HG03442 (cell line): ENCODE measurements around the gene PPP2R5C.
"Not testable (repeated sequence)": the region's sequence is repeated elsewhere in the genome, so short reads cannot be mapped to it uniquely, and the experiment has no call there.

Source experiments
- ATAC-seq: cut with Tn5 transposase; IDR thresholded peaks from one replicate; pipeline ENCODE4 v1.9.1; 2021; ENCODE audit warnings: mild to moderate bottlenecking, moderate library complexity; ENCODE audit not compliant: unreplicated experiment

PPP2R5C gene

DNA sequence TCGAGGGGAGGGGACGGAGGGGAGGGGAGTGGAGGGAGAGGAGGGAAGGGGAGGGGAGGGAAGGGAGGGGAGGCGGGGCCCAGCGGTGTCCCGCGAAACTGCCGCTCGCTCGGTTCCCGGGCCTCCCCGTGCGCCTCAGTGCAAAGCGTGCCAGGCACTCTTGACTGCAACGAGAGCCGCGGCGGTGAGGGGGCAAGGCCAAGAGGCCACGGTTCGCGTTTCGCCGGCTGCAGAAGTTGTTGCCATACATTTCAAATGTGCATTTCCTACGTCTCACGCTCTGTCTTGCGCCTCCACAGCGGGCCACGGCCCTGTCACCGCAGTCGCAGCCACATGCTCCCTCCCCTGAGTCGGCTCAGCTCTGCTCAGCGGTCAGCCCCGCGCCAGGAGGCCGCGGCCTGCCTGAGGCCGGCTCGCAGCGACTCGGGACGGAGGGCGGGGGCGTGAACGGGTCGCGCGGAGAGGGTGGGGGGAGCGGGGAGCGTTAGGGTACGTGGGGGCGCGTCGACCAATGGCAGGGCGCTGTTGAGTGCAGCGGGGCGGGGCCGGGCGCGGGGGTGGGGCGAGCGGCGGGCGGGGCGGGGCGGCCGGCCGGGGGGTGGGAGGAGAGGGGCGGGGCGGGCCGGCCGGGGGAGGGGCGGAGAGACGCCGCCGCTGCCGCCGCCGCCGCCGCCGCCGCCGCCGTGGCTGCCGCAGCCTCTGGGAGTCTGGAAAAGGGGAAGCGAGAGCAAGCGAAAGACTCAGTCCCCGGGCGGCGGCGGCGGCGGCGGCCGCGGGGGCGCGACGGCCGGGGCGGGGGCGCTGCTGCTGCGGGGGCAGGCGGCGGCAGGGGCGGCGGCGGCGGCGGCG, at the start of gene PPP2R5C:
TSS of gene PPP2R5C (plus strand) at position 678 of the 849 bp plus-strand sequence. CDS start 185 bp downstream, outside the sequence.
- peak; percentile 53 for ATAC-seq

GRCh38 chr14:101711857-101712233, 49.7 kb upstream of the PPP2R5C start:
- not testable (repeated sequence) for ATAC-seq

DNA sequence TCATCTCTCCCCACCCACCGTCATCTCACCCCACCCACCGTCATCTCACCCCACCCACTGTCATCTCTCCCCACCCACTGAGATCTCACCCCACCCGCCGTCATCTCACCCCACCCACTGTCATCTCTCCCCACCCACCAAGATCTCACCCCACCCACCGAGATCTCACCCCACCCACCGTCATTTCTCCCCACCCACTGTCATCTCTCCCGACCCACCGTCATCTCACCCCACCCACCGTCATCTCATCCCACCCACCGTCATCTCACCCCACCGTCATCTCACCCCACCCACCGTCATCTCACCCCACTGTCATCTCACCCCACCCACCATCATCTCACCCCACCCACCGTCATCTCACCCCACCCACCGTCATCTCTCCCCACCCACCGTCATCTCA, 49.2 kb upstream of the PPP2R5C start:
- ATAC-seq = not testable (repeated sequence)

DNA sequence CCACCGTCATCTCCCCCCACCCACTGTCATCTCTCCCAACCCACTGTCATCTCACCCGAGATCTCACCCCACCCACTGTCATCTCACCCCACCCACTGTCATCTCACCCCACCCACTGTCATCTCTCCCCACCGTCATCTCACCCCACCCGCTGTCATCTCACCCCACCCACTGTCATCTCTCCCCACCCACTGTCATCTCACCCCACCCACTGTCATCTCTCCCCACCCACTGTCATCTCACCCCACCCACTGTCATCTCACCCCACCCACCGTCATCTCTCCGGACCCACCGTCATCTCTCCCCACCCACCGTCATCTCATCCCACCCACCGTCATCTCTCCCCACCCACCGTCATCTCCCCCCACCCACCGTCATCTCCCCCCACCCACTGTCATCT, 48.4 kb upstream of the PPP2R5C start:
- not testable (repeated sequence) for ATAC-seq

DNA sequence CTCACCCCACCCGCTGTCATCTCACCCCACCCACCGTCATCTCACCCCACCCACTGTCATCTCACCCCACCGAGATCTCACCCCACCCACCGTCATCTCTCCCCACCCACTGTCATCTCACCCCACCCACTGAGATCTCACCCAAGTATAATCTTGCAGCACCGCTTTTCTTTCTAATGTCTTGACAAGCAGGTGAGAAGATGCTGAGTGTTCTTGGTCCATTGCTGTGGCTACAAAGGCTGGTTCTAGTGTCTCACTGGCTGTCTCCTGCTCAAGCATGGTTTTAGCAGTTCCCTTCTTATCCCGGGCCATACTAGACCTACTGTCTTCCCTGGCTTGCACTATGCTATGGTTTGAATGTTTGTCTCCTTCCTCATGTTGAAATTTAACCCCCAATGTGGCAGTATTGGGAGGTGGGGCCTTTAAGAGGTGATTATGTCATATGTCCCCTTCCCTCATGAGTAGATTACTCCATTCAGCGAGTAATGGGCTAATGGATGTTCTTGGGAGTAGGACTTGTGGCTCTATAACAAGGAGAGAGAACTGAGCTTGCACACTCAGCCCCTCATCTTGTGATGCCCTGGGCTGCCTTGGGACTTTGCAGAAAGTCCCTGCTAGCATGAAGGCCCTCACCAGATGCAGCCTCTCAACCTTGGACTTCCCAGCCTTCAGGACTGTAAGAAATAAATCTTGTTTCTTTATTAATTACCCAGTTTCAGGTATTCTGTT, 47.7 kb upstream of the PPP2R5C start:
- no peak for ATAC-seq

- no peak for ATAC-seq
Observed at GRCh38 chr14:101714394-101714793, 47.1 kb upstream of the PPP2R5C start.

- no peak for ATAC-seq
Observed at GRCh38 chr14:101715210-101716076, 46.1 kb upstream of the PPP2R5C start.

GRCh38 chr14:101716077-101716950, 45.2 kb upstream of the PPP2R5C start:
- ATAC-seq = no peak

GRCh38 chr14:101716956-101717662, 44.4 kb upstream of the PPP2R5C start:
- no peak for ATAC-seq

- no peak for ATAC-seq
Observed at GRCh38 chr14:101717663-101718490, 43.6 kb upstream of the PPP2R5C start.

DNA sequence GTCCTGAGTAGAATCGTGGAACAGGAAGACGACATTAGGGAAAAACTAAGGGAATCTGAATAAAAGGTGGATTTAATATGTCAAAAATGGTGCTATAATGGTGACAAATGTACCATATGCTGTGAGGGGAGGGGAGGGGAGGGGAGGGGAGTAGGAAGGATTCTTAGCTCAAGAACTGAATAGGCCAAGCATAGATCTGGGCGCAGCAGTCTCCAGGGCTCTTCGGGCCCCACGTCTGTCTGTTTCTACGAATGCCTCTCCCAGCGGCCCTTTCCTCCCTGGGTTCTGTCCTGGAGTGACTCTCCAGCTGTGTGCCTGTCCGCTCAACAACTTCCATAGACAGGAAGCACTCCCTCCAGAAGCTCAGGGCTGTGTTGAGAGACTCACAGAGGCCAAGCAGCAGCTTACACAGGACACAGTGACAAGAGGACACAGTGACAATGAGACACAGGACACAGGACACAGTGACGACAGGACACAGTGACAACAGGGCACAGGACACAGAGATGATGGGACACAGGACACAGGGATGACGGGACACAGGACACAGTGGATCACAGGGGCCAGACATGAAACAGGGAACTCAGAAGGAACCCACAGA, 42.4 kb upstream of the PPP2R5C start:
- ATAC-seq = no peak

GRCh38 chr14:101719708-101720107, 41.8 kb upstream of the PPP2R5C start:
- no peak for ATAC-seq

DNA sequence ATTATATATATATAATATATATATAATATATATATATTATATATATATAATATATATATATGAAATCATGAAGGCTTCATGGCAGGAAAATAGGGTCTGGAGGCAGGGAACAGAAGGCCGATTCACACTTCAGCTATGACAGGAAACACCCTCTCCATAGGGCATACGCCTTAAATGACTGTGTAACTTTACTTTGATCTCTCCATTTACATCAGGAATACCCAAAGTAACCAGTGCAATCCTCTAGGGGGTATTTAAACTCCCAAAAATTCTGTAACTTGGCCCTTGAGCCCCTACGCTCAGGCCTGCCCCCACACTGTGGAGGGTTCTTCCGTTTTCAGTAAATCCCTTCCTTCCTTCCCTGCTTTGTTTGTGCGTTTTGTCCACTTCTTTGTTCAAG, 40.4 kb upstream of the PPP2R5C start:
- ATAC-seq = no peak

DNA sequence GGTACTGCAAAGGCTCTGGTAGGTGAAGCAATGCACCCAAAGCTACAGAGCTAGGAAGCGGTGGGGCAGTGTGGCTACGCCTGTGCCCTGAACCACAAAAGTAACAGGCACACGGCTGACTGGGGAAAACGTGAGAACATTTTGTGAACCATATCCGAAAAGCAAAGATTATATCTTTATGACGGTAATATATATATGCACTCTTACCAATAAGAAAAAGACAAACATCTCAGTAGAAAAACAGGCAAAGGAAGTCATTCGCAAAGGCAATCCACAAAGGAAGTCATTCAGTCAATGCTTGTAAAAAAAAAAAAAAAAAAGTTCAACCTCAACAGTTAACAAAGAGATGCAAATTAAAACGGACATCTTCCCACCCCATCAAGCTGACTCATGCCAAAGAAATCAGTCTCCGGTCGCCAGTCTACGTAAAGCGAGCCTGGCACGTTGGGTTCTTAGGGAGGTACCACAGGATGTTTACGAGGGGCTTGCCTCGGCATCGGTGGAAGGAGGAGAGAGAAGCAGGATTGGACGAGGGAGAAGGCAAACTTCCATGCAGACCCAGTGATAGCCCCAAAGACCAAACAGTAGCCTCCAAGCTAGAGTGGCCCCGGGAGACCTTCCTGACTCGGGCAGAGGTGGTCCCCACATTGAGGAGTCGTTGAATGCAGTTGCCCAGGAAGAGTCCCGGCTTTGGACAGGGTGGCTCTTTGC, 39.4 kb upstream of the PPP2R5C start:
- no peak for ATAC-seq

- ATAC-seq = no peak
Observed at GRCh38 chr14:101723061-101723595, 38.4 kb upstream of the PPP2R5C start.

- ATAC-seq = not testable (repeated sequence)
Observed at GRCh38 chr14:101725652-101726051, 35.9 kb upstream of the PPP2R5C start.

GRCh38 chr14:101726295-101726953, 35.1 kb upstream of the PPP2R5C start:
- ATAC-seq = no peak
